GM19023 (cell line): Measurements from ENCODE around the gene FOXN1.

Experiments
- ATAC-seq: cut with Tn5 transposase; IDR thresholded peaks from one replicate; pipeline ENCODE4 v1.9.1; 2021; ENCODE audit warnings: mild to moderate bottlenecking, moderate library complexity; ENCODE audit not compliant: unreplicated experiment

The FOXN1 gene

GRCh38 chr17:28476076-28476865 is 29.9 kb upstream of the FOXN1 start:
- ATAC-seq = no peak

- ATAC-seq = no peak
These were observed 28.2 kb upstream of the FOXN1 start for GRCh38 chr17:28477928-28478327.

GRCh38 chr17:28478712-28479615 is 27.2 kb upstream of the FOXN1 start:
- ATAC-seq = no peak

GRCh38 chr17:28480278-28480677 is 25.9 kb upstream of the FOXN1 start:
- ATAC-seq = no peak

GRCh38 chr17:28480799-28481571 is 25.2 kb upstream of the FOXN1 start:
- ATAC-seq = no peak

GRCh38 chr17:28482551-28483199 is 23.5 kb upstream of the FOXN1 start:
- ATAC-seq = no peak

GRCh38 chr17:28484296-28484695 is 21.9 kb upstream of the FOXN1 start:
- peak; percentile 80 for ATAC-seq

- ATAC-seq = no peak
These were observed 21.1 kb upstream of the FOXN1 start for GRCh38 chr17:28485049-28485448.

GRCh38 chr17:28487881-28488532 is 18.1 kb upstream of the FOXN1 start:
- no peak for ATAC-seq

- ATAC-seq = no peak
These were observed 17.4 kb upstream of the FOXN1 start for GRCh38 chr17:28488533-28489276.

- ATAC-seq = no peak
These were observed 14.9 kb upstream of the FOXN1 start for GRCh38 chr17:28491286-28491685.

GRCh38 chr17:28491860-28492259 is 14.3 kb upstream of the FOXN1 start:
- no peak for ATAC-seq

GRCh38 chr17:28492352-28493310 is 13.5 kb upstream of the FOXN1 start:
- ATAC-seq = no peak

GRCh38 chr17:28493460-28493859 is 12.7 kb upstream of the FOXN1 start:
- no peak for ATAC-seq

GRCh38 chr17:28494445-28495188 is 11.5 kb upstream of the FOXN1 start:
- no peak for ATAC-seq

GRCh38 chr17:28495635-28496034 is 10.5 kb upstream of the FOXN1 start:
- no peak for ATAC-seq

GRCh38 chr17:28497931-28498330 is 8.2 kb upstream of the FOXN1 start:
- ATAC-seq = no peak
